CD1c-positive myeloid dendritic cell (primary cell): ENCODE measurements around the gene GAB2.
A peak's percentile ranks its signal among the peaks of the same experiment; 100 is the strongest.
"Not testable (repeated sequence)": the region's sequence is repeated elsewhere in the genome, so short reads cannot be mapped to it uniquely, and the experiment has no call there.

Source experiments
- DNase-seq: peaks from one replicate; pipeline ENCODE4 v3.0.0-alpha.2; 2016; ENCODE audit errors: extremely low spot score

The GAB2 gene

GRCh38 chr11:78417175-78417887 is at the start of gene GAB2:
Gene GAB2, minus strand, starts transcription at chr11:78417820. Its CDS starts 100 bp downstream, at chr11:78417720.
- DNase-seq, result no peak

GRCh38 chr11:78467370-78467769 is 49.8 kb upstream of the GAB2 start:
- DNase-seq, result no peak

GRCh38 chr11:78465169-78465942 is 47.7 kb upstream of the GAB2 start:
- peak; percentile 3 for DNase-seq

- not testable (repeated sequence) for DNase-seq
These were observed 47.2 kb upstream of the GAB2 start for GRCh38 chr11:78464787-78465168.

GRCh38 chr11:78460471-78460870 is 42.9 kb upstream of the GAB2 start:
- no peak for DNase-seq

GRCh38 chr11:78459738-78460137 is 42.1 kb upstream of the GAB2 start:
- DNase-seq, result no peak

- no peak for DNase-seq
These were observed 39.8 kb upstream of the GAB2 start for GRCh38 chr11:78457448-78457847.

- DNase-seq, result no peak
These were observed 35.7 kb upstream of the GAB2 start for GRCh38 chr11:78453140-78453935.

- no peak for DNase-seq
These were observed 33.9 kb upstream of the GAB2 start for GRCh38 chr11:78451371-78452150.

GRCh38 chr11:78450866-78451265 is 33.2 kb upstream of the GAB2 start:
- DNase-seq, result no peak

- DNase-seq, result no peak
These were observed 32.2 kb upstream of the GAB2 start for GRCh38 chr11:78449866-78450265.

GRCh38 chr11:78446210-78446609 is 28.6 kb upstream of the GAB2 start:
- DNase-seq, result no peak

- DNase-seq, result no peak
These were observed 27.1 kb upstream of the GAB2 start for GRCh38 chr11:78444726-78445125.

- no peak for DNase-seq
These were observed 24.3 kb upstream of the GAB2 start for GRCh38 chr11:78441956-78442355.

- DNase-seq, result peak; percentile 53
These were observed 20.8 kb upstream of the GAB2 start for GRCh38 chr11:78438298-78438975.

GRCh38 chr11:78432956-78433355 is 15.3 kb upstream of the GAB2 start:
- DNase-seq, result no peak

- peak; percentile 37 for DNase-seq
These were observed 14.5 kb upstream of the GAB2 start for GRCh38 chr11:78432058-78432515.

GRCh38 chr11:78429660-78430059 is 12.0 kb upstream of the GAB2 start:
- no peak for DNase-seq

GRCh38 chr11:78429209-78429608 is 11.6 kb upstream of the GAB2 start:
- DNase-seq, result no peak

- DNase-seq, result no peak
These were observed 11.2 kb upstream of the GAB2 start for GRCh38 chr11:78428773-78429172.

- DNase-seq, result no peak
These were observed 10.6 kb upstream of the GAB2 start for GRCh38 chr11:78428266-78428636.
